DND-41 (cell line): Measurements from ENCODE around the gene LGALS3BP.

Source experiments
- ATAC-seq: fragments of 200-7000 bp; cut with Tn5 transposase; 3 replicates; pipeline ENCODE4 v1.9.1; 2021; ENCODE audit warnings: low read depth; ENCODE audit not compliant: insufficient read depth
- DNase-seq: peaks from one replicate; pipeline ENCODE4 v3.0.0-alpha.2; 2020
- H2AFZ ChIP-seq: 2 replicates; pipeline ENCODE4 v1.6.0; 2012; ENCODE audit warnings: low read depth, low read length
- H3K27ac ChIP-seq: 2 replicates; pipeline ENCODE4 v1.5.1; 2012; ENCODE audit warnings: low read length, inconsistent platforms
- H3K27me3 ChIP-seq: fragments of 200-600 bp; sonication (generic); 2 replicates; pipeline ENCODE4 v1.6.0; 2012; ENCODE audit warnings: low read length, mild to moderate bottlenecking, inconsistent platforms; ENCODE audit not compliant: insufficient read depth, poor library complexity
- H3K36me3 ChIP-seq: 2 replicates; pipeline ENCODE4 v1.5.1; 2012; ENCODE audit warnings: low read length, inconsistent platforms; ENCODE audit not compliant: insufficient read depth
- H3K4me1 ChIP-seq: 2 replicates; pipeline ENCODE4 v1.5.1; 2012; ENCODE audit warnings: mild to moderate bottlenecking, low read length; ENCODE audit not compliant: insufficient read depth
- H3K4me2 ChIP-seq: 2 replicates; pipeline ENCODE4 v1.6.0; 2012; ENCODE audit warnings: mild to moderate bottlenecking, moderate library complexity, low read length, inconsistent platforms; ENCODE audit not compliant: insufficient read depth
- H3K4me3 ChIP-seq, 2 experiments: fragments of 200-600 bp in 1 of 2; shearing (Covaris generic) in 1 of 2; 2 replicates each; pipeline ENCODE4 v1.5.1; 2012 to 2016; ENCODE audit warnings: inconsistent platforms in 2 of 2, low read length in 2 of 2, mild to moderate bottlenecking in 2 of 2, low read depth in 1 of 2, moderate library complexity in 1 of 2
- H3K79me2 ChIP-seq: 2 replicates; pipeline ENCODE4 v1.6.0; 2012; ENCODE audit warnings: low read length, inconsistent platforms; ENCODE audit not compliant: insufficient read depth
- H3K9ac ChIP-seq: 2 replicates; pipeline ENCODE4 v1.6.0; 2012; ENCODE audit warnings: low read depth, mild to moderate bottlenecking, inconsistent platforms, low read length, moderate library complexity
- H3K9me3 ChIP-seq: 2 replicates; pipeline ENCODE4 v1.5.1; 2012; ENCODE audit warnings: low read length, moderate library complexity, mild to moderate bottlenecking, inconsistent platforms; ENCODE audit not compliant: insufficient read depth, severe bottlenecking
- H4K20me1 ChIP-seq: 2 replicates; pipeline ENCODE4 v1.6.0; 2012; ENCODE audit warnings: low read length; ENCODE audit not compliant: insufficient read depth
- CTCF ChIP-seq: IDR thresholded peaks from 2 replicates; pipeline ENCODE4 v1.5.1; 2012; ENCODE audit warnings: borderline replicate concordance, low read length, moderate library complexity, mild to moderate bottlenecking; ENCODE audit not compliant: poor library complexity, severe bottlenecking; ENCODE audit errors: extremely low read depth
- EZH2 ChIP-seq: IDR thresholded peaks from 3 replicates; pipeline ENCODE4 v1.6.1; 2012; ENCODE audit warnings: borderline replicate concordance, low read depth, mild to moderate bottlenecking, moderate library complexity, low read length, inconsistent platforms; ENCODE audit not compliant: severe bottlenecking

Gene LGALS3BP

GRCh38 chr17:78934681-78935418 lies 44.9 kb downstream of the LGALS3BP start:
- ATAC-seq (no peak), DNase-seq (no peak)
- no peak overlapping the region for H3K4me2 ChIP-seq
- H3K27me3 ChIP-seq, result no peaks in the 10 kb centered on the region
- H3K27ac ChIP-seq, result no peak overlapping the region
- H3K9ac ChIP-seq, result no peak overlapping the region
- no peaks in the 10 kb centered on the region for H4K20me1 ChIP-seq
- TF ChIP-seq CTCF (no peak), EZH2 (no peak)
- no peaks in the 10 kb centered on the region for H3K4me1 ChIP-seq
- H3K4me3 ChIP-seq, result no peak overlapping the region
- no peak overlapping the region for H2AFZ ChIP-seq
- H3K36me3 ChIP-seq, result no peaks in the 10 kb centered on the region
- no peaks in the 10 kb centered on the region for H3K79me2 ChIP-seq
- no peaks in the 10 kb centered on the region for H3K9me3 ChIP-seq

- no peaks in the 10 kb centered on the region for H4K20me1 ChIP-seq
- TF ChIP-seq CTCF (no peak), EZH2 (no peak)
- no peaks in the 10 kb centered on the region for H3K9me3 ChIP-seq
- H3K4me2 ChIP-seq, result no peak overlapping the region
- H3K4me3 ChIP-seq, result no peak overlapping the region
- no peaks in the 10 kb centered on the region for H3K27me3 ChIP-seq
- no peak for ATAC-seq
- no peaks in the 10 kb centered on the region for H3K36me3 ChIP-seq
- no peak for DNase-seq
- no peaks in the 10 kb centered on the region for H3K4me1 ChIP-seq
- H2AFZ ChIP-seq, result no peak overlapping the region
- no peak overlapping the region for H3K9ac ChIP-seq
- no peak overlapping the region for H3K27ac ChIP-seq
- no peaks in the 10 kb centered on the region for H3K79me2 ChIP-seq
Measured at GRCh38 chr17:78933959-78934568, 45.7 kb downstream of the LGALS3BP start.

GRCh38 chr17:78933025-78933958 lies 46.4 kb downstream of the LGALS3BP start:
- no peak overlapping the region for H2AFZ ChIP-seq
- H3K79me2 ChIP-seq, result no peaks in the 10 kb centered on the region
- ATAC-seq, result no peak
- H3K4me1 ChIP-seq, result no peaks in the 10 kb centered on the region
- H3K9me3 ChIP-seq, result no peaks in the 10 kb centered on the region
- DNase-seq, result no peak
- no peak for TF ChIP-seq CTCF
- no peak for TF ChIP-seq EZH2
- no peak overlapping the region for H3K9ac ChIP-seq
- H4K20me1 ChIP-seq, result no peaks in the 10 kb centered on the region
- no peak overlapping the region for H3K4me3 ChIP-seq
- H3K27ac ChIP-seq, result no peak overlapping the region
- H3K36me3 ChIP-seq, result no peaks in the 10 kb centered on the region
- peaks cover 3% of the 10 kb centered on the region for H3K27me3 ChIP-seq
- H3K4me2 ChIP-seq, result no peak overlapping the region
